ENCODE data around the gene PPP5C.
"Not testable (repeated sequence)": the region's sequence is repeated elsewhere in the genome, so short reads cannot be mapped to it uniquely, and the experiment has no call there.

PPP5C gene

GRCh38 chr19:46346821-46347571, at the start of gene PPP5C:
Gene PPP5C, plus strand, starts transcription at chr19:46347087. Its CDS starts 10 bp downstream, at chr19:46347097.
- peak; percentile 93 for DNase-seq (ENCODE audit: low spot score)

GRCh38 chr19:46297700-46298478, 49.0 kb upstream of the PPP5C start:
- DNase-seq (ENCODE audit: low spot score), result no peak

- no peak for DNase-seq (ENCODE audit: low spot score)
These were observed 48.3 kb upstream of the PPP5C start for GRCh38 chr19:46298479-46299003.

- DNase-seq (ENCODE audit: low spot score), result no peak
These were observed 47.8 kb upstream of the PPP5C start for GRCh38 chr19:46299004-46299509.

GRCh38 chr19:46299695-46300094, 47.2 kb upstream of the PPP5C start:
- DNase-seq (ENCODE audit: low spot score), result no peak

GRCh38 chr19:46303322-46303690, 43.6 kb upstream of the PPP5C start:
- no peak for DNase-seq (ENCODE audit: low spot score)

- DNase-seq (ENCODE audit: low spot score), result no peak
These were observed 43.0 kb upstream of the PPP5C start for GRCh38 chr19:46303691-46304397.

GRCh38 chr19:46306501-46306900, 40.4 kb upstream of the PPP5C start:
- no peak for DNase-seq (ENCODE audit: low spot score)

- DNase-seq (ENCODE audit: low spot score), result no peak
These were observed 38.4 kb upstream of the PPP5C start for GRCh38 chr19:46308510-46308909.

GRCh38 chr19:46309056-46309455, 37.8 kb upstream of the PPP5C start:
- no peak for DNase-seq (ENCODE audit: low spot score)

- DNase-seq (ENCODE audit: low spot score), result no peak
These were observed 35.4 kb upstream of the PPP5C start for GRCh38 chr19:46311444-46311843.

GRCh38 chr19:46313540-46314469, 33.1 kb upstream of the PPP5C start:
- DNase-seq (ENCODE audit: low spot score), result not testable (repeated sequence)

- DNase-seq (ENCODE audit: low spot score), result no peak
These were observed 29.5 kb upstream of the PPP5C start for GRCh38 chr19:46317339-46317738.

GRCh38 chr19:46319613-46320012, 27.3 kb upstream of the PPP5C start:
- DNase-seq (ENCODE audit: low spot score), result no peak

- DNase-seq (ENCODE audit: low spot score), result no peak
These were observed 26.3 kb upstream of the PPP5C start for GRCh38 chr19:46320559-46320958.

GRCh38 chr19:46321653-46322052, 25.2 kb upstream of the PPP5C start:
- no peak for DNase-seq (ENCODE audit: low spot score)

- DNase-seq (ENCODE audit: low spot score), result not testable (repeated sequence)
These were observed 23.7 kb upstream of the PPP5C start for GRCh38 chr19:46323227-46323626.

GRCh38 chr19:46324277-46324676, 22.6 kb upstream of the PPP5C start:
- no peak for DNase-seq (ENCODE audit: low spot score)

GRCh38 chr19:46326608-46327007, 20.3 kb upstream of the PPP5C start:
- no peak for DNase-seq (ENCODE audit: low spot score)

- DNase-seq (ENCODE audit: low spot score), result no peak
These were observed 18.8 kb upstream of the PPP5C start for GRCh38 chr19:46328079-46328478.

GRCh38 chr19:46330319-46330918, 16.5 kb upstream of the PPP5C start:
- no peak for DNase-seq (ENCODE audit: low spot score)
